Neuronal stem cell (in vitro differentiated cells): ENCODE measurements around the gene DEUP1.

Experiments used
- DNase-seq: peaks from one replicate; pipeline ENCODE4 v3.0.0-alpha.2; 2013; ENCODE audit warnings: low spot score
- H2AFZ ChIP-seq: one replicate; pipeline ENCODE4 v1.6.1; 2013; ENCODE audit warnings: mild to moderate bottlenecking, low read length, inconsistent platforms
- H2AK5ac ChIP-seq: 2 replicates; pipeline ENCODE4 v1.6.1; 2013; ENCODE audit warnings: low read depth, mild to moderate bottlenecking, inconsistent platforms, low read length, moderate library complexity, mixed read lengths
- H2BK120ac ChIP-seq: 2 replicates; pipeline ENCODE4 v1.6.1; 2013; ENCODE audit warnings: low read depth, mild to moderate bottlenecking, inconsistent platforms, low read length, moderate library complexity, mixed read lengths
- H2BK12ac ChIP-seq: one replicate; pipeline ENCODE4 v1.6.1; 2013; ENCODE audit warnings: low read length, inconsistent platforms
- H2BK15ac ChIP-seq: 2 replicates; pipeline ENCODE4 v1.6.1; 2013; ENCODE audit warnings: mild to moderate bottlenecking, low read length, inconsistent platforms, mixed read lengths
- H2BK5ac ChIP-seq: one replicate; pipeline ENCODE4 v1.6.1; 2013; ENCODE audit warnings: inconsistent platforms, mild to moderate bottlenecking, low read length, moderate library complexity
- H3K14ac ChIP-seq: one replicate; pipeline ENCODE4 v1.6.1; 2013; ENCODE audit warnings: low read length, inconsistent platforms
- H3K18ac ChIP-seq: 2 replicates; pipeline ENCODE4 v1.6.1; 2013; ENCODE audit warnings: low read length, inconsistent platforms
- H3K23ac ChIP-seq: 2 replicates; pipeline ENCODE4 v1.6.1; 2013; ENCODE audit warnings: low read depth, mild to moderate bottlenecking, mixed read lengths, low read length, inconsistent platforms; ENCODE audit not compliant: poor library complexity
- H3K27ac ChIP-seq: replicated peaks from 3 replicates; pipeline ENCODE4 v1.5.1; 2013; ENCODE audit warnings: low read length, inconsistent platforms
- H3K27me3 ChIP-seq, 3 experiments: 2 replicates each; pipeline ENCODE4 v1.6.1; 2013; ENCODE audit warnings: low read length in 3 of 3, mild to moderate bottlenecking in 2 of 3, inconsistent platforms in 1 of 3, low read depth in 1 of 3, mixed read lengths in 1 of 3, moderate library complexity in 1 of 3; ENCODE audit not compliant: control insufficient read depth in 3 of 3, insufficient read depth in 3 of 3
- H3K36me3 ChIP-seq, 2 donors: replicated peaks in 1 of 2; 2 replicates each; pipeline ENCODE4 v1.6.1; 2013; ENCODE audit warnings: low read length in 2 of 2; ENCODE audit not compliant: control insufficient read depth in 2 of 2, insufficient read depth in 2 of 2
- H3K4ac ChIP-seq: 2 replicates; pipeline ENCODE4 v1.6.1; 2013; ENCODE audit warnings: inconsistent platforms, mild to moderate bottlenecking, low read length, moderate library complexity
- H3K4me1 ChIP-seq, 2 donors: 1 replicate in 1 of 2; 2 replicates in 1 of 2; pipeline ENCODE4 v1.6.1; 2013; ENCODE audit warnings: low read length in 2 of 2, low read depth in 1 of 2; ENCODE audit not compliant: control insufficient read depth in 2 of 2, insufficient read depth in 1 of 2
- H3K4me2 ChIP-seq: one replicate; pipeline ENCODE4 v1.6.1; 2013; ENCODE audit warnings: mild to moderate bottlenecking, low read length, inconsistent platforms; ENCODE audit not compliant: insufficient read depth, poor library complexity, severe bottlenecking
- H3K4me3 ChIP-seq, 2 donors: 2 replicates each; pipeline ENCODE4 v1.5.1; 2013; ENCODE audit warnings: low read length in 2 of 2, mild to moderate bottlenecking in 2 of 2, inconsistent platforms in 1 of 2, moderate library complexity in 1 of 2
- H3K79me1 ChIP-seq: one replicate; pipeline ENCODE4 v1.6.1; 2013; ENCODE audit warnings: low read depth, mild to moderate bottlenecking, inconsistent platforms, low read length, moderate library complexity
- H3K9ac ChIP-seq: one replicate; pipeline ENCODE4 v1.6.1; 2013; ENCODE audit warnings: mild to moderate bottlenecking, low read depth, low read length, inconsistent platforms; ENCODE audit not compliant: poor library complexity
- H3K9me3 ChIP-seq, 2 donors: replicated peaks in 1 of 2; 2 replicates each; pipeline versions ENCODE3 to v1.6.1; 2013; ENCODE audit warnings: low read length in 2 of 2, mild to moderate bottlenecking in 2 of 2, inconsistent platforms in 1 of 2, low read depth in 1 of 2, mixed read lengths in 1 of 2, moderate library complexity in 1 of 2; ENCODE audit not compliant: control insufficient read depth in 2 of 2, insufficient read depth in 1 of 2
- H4K8ac ChIP-seq: one replicate; pipeline ENCODE4 v1.6.1; 2013; ENCODE audit warnings: low read depth, mild to moderate bottlenecking, inconsistent platforms, low read length, moderate library complexity
- H4K91ac ChIP-seq: one replicate; pipeline ENCODE4 v1.6.1; 2013; ENCODE audit warnings: low read length, low read depth, mild to moderate bottlenecking, inconsistent platforms; ENCODE audit not compliant: poor library complexity
- WGBS, 2 donors: extraction: QIAGEN DNeasy Blood & Tissue Kit; methylation state at CpG; one replicate each; pipeline ENCODE4 v1.1.7; 2013; ENCODE audit warnings: missing lambda C conversion rate in 2 of 2, mixed read lengths in 1 of 2; ENCODE audit not compliant: insufficient read length in 2 of 2, insufficient replicate concordance in 1 of 2; ENCODE audit errors: extremely low coverage in 2 of 2; 5-methylcytosine and 5-hydroxymethylcytosine counted together

Gene DEUP1

DNA sequence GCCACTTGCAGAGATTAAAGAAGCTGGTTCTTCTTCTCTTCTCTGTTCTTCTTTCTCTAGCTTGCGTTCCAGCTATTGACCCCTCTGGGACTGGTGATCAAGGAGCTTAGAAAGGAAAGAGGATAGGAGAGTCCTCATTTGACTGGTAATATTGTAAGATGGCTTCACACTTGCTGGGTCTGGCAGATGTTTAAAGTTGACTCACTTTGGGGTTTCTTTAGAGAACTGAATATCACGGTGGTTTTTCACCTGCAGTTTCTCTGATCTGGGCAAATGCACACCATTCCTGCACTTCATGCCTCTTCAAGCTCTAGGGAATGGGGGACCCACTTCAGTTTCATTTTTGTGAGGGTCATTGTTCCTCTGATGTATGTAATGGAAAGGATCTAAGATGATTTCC, 41.8 kb upstream of the DEUP1 start:
- Histone ChIP-seq H2BK12ac (no peak overlapping the region), H3K27ac (no peak overlapping the region), H2BK5ac (no peak overlapping the region), H3K14ac (no peak overlapping the region), H3K18ac (no peak overlapping the region), H4K91ac (no peak overlapping the region), H3K4me2 (no peak overlapping the region), H3K79me1 (no peaks in the 10 kb centered on the region), H2BK15ac (no peak overlapping the region), H4K8ac (no peak overlapping the region), H3K27me3 (no peaks in the 10 kb centered on the region), H3K4ac (no peak overlapping the region), H2AK5ac (no peak overlapping the region), H3K4me1 (peaks cover 6 to 8% of the 10 kb centered on the region in 2 donors), H2AFZ (no peak overlapping the region), H3K23ac (no peak overlapping the region), H2BK120ac (no peak overlapping the region), H3K4me3 (no peak overlapping the region), H3K9ac (no peak overlapping the region), H3K9me3 (no peaks in the 10 kb centered on the region), H3K36me3 (no peaks in the 10 kb centered on the region)
- WGBS, 2 donors, result no CpG with 5 or more reads among the region's 2 CpGs
- DNase-seq, result no peak

- Histone ChIP-seq H3K4me2 (no peak overlapping the region), H3K36me3 (no peaks in the 10 kb centered on the region), H3K23ac (no peak overlapping the region), H2AFZ (no peak overlapping the region), H2BK15ac (no peak overlapping the region), H3K9ac (no peak overlapping the region), H3K4ac (no peak overlapping the region), H2BK5ac (no peak overlapping the region), H3K18ac (no peak overlapping the region), H4K8ac (no peak overlapping the region), H3K27ac (no peak overlapping the region), H3K14ac (no peak overlapping the region), H2BK12ac (no peak overlapping the region), H2BK120ac (no peak overlapping the region), H4K91ac (no peak overlapping the region), H3K4me1 (peaks cover 6 to 8% of the 10 kb centered on the region in 2 donors), H3K27me3 (no peaks in the 10 kb centered on the region), H2AK5ac (no peak overlapping the region), H3K79me1 (no peaks in the 10 kb centered on the region), H3K9me3 (no peaks in the 10 kb centered on the region), H3K4me3 (no peak overlapping the region)
- no peak for DNase-seq
- WGBS, 2 donors, result no CpG with 5 or more reads among the region's 5 CpGs
These were observed 40.6 kb upstream of the DEUP1 start for GRCh38 chr11:93289782-93290463.

DNA sequence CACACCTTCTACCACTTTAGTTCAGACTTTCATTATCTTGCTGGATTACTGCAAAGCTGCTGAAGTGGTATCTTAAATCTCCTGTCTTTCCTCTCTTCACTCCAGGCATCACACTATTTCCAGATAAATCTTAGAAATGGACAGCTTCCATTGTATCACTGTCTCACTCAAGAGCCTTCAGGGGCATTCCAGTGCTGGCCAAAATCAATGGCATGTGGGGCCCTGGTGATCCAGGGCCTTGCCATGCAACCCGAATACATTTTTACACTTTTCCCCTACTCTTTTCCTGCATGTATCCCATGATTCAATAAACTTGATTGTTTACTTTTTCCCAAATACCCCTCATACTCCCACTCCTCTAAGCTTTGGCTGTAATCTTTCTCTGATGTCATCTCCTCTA, 39.4 kb upstream of the DEUP1 start:
- Histone ChIP-seq H2BK120ac (no peak overlapping the region), H4K8ac (no peak overlapping the region), H3K4me3 (no peak overlapping the region), H3K4me1 (peaks cover 6 to 8% of the 10 kb centered on the region in 2 donors), H3K14ac (no peak overlapping the region), H2BK12ac (no peak overlapping the region), H3K23ac (no peak overlapping the region), H2BK5ac (no peak overlapping the region), H3K36me3 (no peaks in the 10 kb centered on the region), H3K9me3 (no peaks in the 10 kb centered on the region), H4K91ac (no peak overlapping the region), H3K27ac (no peak overlapping the region), H3K4ac (no peak overlapping the region), H2AFZ (peak overlapping the region; percentile 71), H3K27me3 (no peaks in the 10 kb centered on the region), H2AK5ac (no peak overlapping the region), H3K9ac (no peak overlapping the region), H3K4me2 (no peak overlapping the region), H3K18ac (no peak overlapping the region), H3K79me1 (no peaks in the 10 kb centered on the region), H2BK15ac (no peak overlapping the region)
- WGBS, 2 donors, result no CpG with 5 or more reads among the region's 1 CpG
- no peak for DNase-seq

GRCh38 chr11:93291898-93292297, 38.6 kb upstream of the DEUP1 start:
- Histone ChIP-seq H2BK12ac (no peak overlapping the region), H2BK15ac (no peak overlapping the region), H3K9ac (no peak overlapping the region), H4K8ac (no peak overlapping the region), H4K91ac (no peak overlapping the region), H3K79me1 (no peaks in the 10 kb centered on the region), H3K27ac (no peak overlapping the region), H2BK120ac (no peak overlapping the region), H3K4me1 (peaks cover 6 to 8% of the 10 kb centered on the region in 2 donors), H3K36me3 (no peaks in the 10 kb centered on the region), H2AK5ac (no peak overlapping the region), H3K4me2 (no peak overlapping the region), H3K4ac (no peak overlapping the region), H2AFZ (peak overlapping the region; percentile 71), H3K27me3 (no peaks in the 10 kb centered on the region), H3K9me3 (no peaks in the 10 kb centered on the region), H2BK5ac (no peak overlapping the region), H3K18ac (no peak overlapping the region), H3K14ac (no peak overlapping the region), H3K4me3 (no peak overlapping the region), H3K23ac (no peak overlapping the region)
- WGBS, 2 donors, result no CpG with 5 or more reads among the region's 1 CpG
- DNase-seq, result peak; percentile 11
